A673 (cell line): Measurements from ENCODE around the gene ADAMTS14.

Experiments
- EZH2 ChIP-seq: fragments of 200-600 bp; sonication (generic); IDR thresholded peaks from 2 replicates; pipeline ENCODE4 v1.6.1; 2017; ENCODE audit warnings: borderline replicate concordance, low read depth, mild to moderate bottlenecking, mixed read lengths, antibody characterized with exemption, low read length; ENCODE audit not compliant: poor library complexity, severe bottlenecking
- TF ChIP-seq, protein P1 (sequence below): fragments of 300-800, 200-600 bp; sonication (generic); conservative IDR thresholded peaks from 2 replicates; pipeline ENCODE4 v1.5.1; 2017; ENCODE audit warnings: low read depth, mild to moderate bottlenecking, antibody characterized with exemption, low read length, moderate library complexity, mixed read lengths

DNA sequence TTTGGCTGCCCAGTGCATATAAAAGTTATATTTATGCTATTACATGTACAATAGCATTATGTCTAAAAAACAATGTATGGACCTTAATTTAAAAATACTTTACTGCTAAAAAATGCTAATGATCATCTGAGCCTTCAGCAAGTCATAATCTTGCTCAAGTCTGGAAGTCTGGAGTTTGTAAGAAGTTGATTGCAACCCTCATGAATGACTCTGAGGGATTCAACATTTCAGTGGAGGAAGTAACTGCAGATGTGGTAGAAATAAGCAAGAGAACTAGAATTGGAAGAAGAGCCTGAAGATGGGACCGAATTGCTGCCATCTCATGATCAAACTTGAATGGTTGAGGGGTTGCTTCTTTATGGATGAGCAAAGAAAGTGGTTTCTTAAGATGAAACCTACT lies 13.0 kb upstream of the ADAMTS14 start:
- TF ChIP-seq, protein P1, sequence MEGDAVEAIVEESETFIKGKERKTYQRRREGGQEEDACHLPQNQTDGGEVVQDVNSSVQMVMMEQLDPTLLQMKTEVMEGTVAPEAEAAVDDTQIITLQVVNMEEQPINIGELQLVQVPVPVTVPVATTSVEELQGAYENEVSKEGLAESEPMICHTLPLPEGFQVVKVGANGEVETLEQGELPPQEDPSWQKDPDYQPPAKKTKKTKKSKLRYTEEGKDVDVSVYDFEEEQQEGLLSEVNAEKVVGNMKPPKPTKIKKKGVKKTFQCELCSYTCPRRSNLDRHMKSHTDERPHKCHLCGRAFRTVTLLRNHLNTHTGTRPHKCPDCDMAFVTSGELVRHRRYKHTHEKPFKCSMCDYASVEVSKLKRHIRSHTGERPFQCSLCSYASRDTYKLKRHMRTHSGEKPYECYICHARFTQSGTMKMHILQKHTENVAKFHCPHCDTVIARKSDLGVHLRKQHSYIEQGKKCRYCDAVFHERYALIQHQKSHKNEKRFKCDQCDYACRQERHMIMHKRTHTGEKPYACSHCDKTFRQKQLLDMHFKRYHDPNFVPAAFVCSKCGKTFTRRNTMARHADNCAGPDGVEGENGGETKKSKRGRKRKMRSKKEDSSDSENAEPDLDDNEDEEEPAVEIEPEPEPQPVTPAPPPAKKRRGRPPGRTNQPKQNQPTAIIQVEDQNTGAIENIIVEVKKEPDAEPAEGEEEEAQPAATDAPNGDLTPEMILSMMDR: no peak
- no peak for TF ChIP-seq EZH2
